Kidney glomerular epithelial cell (primary cell): ENCODE data around the gene GLMP.

Experiments
- DNase-seq: peaks from one replicate; lab custom pipeline; 2025; lab: John Stamatoyannopoulos, UW

Gene GLMP

DNA sequence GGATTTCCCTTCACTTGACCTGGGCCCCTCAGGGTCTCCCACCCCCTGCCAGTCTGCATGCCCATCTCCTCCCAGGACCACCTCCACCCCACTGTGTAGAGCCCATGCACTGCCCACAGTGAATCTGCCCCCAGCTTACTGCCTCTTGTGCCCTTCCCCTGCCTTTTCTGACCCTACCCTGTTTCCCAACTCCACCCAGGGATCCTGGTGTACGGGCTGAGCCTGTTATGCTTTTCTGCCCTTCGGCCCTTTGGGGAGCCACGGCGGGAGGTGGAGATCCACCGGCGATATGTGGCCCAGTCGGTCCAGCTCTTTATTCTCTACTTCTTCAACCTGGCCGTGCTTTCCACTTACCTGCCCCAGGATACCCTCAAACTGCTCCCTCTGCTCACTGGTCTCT, 9.4 kb downstream of the GLMP start:
- DNase-seq, result no peak

GRCh38 chr1:156285437-156285836, 10.0 kb downstream of the GLMP start:
- DNase-seq, result no peak

- DNase-seq, result no peak
These were observed 10.7 kb downstream of the GLMP start for GRCh38 chr1:156284757-156285156.

- DNase-seq, result no peak
These were observed 11.4 kb downstream of the GLMP start, which contains the start of gene TMEM79 for GRCh38 chr1:156284112-156284511. TMEM79 (plus strand) TSS chr1:156284325; CDS start chr1:156285227, 902 bp downstream.

GRCh38 chr1:156283521-156283920, 12.0 kb downstream of the GLMP start:
- DNase-seq, result no peak

DNA sequence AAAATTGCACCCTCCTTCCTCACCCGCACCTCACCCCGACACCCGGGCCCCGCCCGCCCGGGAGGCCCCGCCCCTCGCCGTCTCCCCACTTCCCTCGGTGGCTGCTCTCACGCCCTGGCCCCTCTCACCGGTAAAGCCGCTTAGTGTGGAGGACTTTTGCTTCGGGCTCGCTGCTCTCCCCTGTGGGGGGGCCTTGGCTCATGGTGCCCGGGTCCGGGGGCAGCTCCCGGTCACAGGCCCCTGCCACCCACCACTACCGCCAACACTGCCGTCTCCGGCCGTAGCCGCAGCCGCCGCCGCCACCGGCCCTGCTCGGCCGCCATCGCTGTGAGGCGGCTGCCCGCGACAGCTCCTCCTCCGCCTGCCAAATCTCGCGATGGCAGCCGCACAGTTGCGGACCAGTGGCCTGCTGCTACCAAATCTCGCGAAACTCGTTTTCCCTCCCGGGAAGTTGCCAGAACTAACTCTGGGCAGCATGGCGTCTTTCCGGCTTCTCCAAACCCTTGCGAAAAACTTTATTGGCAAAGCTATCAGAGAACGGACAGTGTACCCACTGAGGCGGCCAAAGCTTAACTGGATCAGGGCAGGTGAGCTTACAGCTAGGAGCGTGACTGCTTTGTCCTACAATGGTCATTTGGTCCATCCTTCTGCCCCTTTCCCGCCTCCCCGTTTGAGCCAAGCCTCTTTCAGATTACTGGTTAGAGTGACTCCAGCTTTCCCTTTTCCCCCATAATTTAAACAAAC, 12.8 kb downstream of the GLMP start, which contains the start of gene SMG5:
Gene SMG5, minus strand, starts transcription at position 347 of the 744 bp plus-strand sequence. Its CDS starts 145 bp downstream, at position 202.
- DNase-seq, result peak; percentile 97

- peak; percentile 34 for DNase-seq
These were observed 13.6 kb downstream of the GLMP start for GRCh38 chr1:156281693-156282478.

DNA sequence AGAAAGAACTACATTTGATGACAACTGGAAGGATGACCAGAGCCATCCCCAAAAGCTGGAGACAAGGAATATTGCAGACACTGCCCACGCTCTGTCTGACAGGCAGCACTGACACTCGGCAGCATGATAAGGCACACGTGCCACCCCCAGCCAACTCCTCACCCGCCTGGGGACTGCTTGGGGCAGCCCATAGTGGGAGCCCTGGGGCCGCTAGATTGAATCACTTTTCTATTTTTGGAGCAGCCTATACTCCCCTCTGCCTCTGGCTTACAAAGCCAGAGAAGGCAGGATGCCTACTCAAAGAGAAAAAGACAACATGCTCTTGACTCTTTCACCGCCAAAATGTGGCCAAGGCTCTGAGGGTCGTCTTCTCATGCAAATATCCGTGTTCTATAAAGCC, 14.2 kb downstream of the GLMP start:
- peak; percentile 34 for DNase-seq

- DNase-seq, result no peak
These were observed 15.6 kb downstream of the GLMP start for GRCh38 chr1:156279837-156280236.

- DNase-seq, result no peak
These were observed 18.5 kb downstream of the GLMP start for GRCh38 chr1:156276966-156277381.

DNA sequence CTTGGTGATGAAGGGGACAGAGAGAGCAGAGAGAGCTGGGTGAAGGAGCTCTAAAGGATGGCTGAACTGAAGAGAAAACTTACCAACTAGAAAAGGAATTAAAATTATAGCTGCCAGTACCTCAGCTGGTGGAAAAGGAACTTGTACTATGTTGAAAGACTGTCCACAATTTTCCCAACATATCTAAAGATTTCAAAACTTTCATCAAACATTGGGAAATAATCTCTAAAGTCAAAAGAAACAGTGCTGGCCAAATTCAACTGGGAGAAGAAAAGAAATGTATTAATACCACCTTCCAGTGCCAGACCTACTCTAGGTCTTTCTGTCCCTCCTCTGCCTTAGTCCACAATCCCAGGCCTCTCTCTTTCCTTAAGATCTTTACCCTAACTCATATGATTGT, 18.9 kb downstream of the GLMP start:
- DNase-seq, result no peak

DNA sequence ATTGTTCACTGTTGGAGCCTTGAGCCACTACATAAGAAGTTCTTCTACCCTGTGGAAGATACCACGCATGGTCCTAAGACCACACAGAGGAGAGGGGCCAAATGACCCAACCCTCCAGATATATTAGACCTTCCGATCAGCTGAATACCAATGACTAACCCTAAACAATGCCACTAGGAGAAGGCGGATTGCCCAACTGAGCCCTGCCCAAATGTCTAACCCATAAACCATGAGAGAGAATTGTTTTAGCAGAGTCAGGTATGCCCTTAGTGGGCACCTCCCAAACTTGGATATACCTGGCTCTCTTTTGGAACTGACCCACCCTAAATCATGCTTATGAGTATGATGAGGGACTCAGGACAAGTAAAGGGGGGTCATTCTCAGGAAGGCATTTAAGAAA, 25.2 kb downstream of the GLMP start:
- no peak for DNase-seq

DNA sequence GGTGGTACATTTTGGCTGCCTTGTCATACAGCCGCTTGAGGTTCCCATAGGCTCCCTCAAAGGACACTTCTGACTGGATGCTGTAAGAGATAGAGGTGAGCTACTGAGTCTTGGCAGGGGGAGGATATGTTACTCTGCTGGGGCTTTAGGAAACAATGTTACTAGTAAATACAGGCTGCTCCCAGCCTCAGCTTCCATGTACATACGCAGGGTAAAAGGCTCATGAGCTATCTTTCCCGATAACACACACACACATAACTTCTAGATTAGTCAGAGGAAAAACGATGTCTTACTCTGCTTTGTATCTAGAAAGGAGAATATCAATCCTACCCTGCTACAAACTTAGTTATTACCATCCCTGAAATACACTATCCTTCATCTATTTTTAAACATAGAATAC, 27.1 kb downstream of the GLMP start:
- no peak for DNase-seq

DNA sequence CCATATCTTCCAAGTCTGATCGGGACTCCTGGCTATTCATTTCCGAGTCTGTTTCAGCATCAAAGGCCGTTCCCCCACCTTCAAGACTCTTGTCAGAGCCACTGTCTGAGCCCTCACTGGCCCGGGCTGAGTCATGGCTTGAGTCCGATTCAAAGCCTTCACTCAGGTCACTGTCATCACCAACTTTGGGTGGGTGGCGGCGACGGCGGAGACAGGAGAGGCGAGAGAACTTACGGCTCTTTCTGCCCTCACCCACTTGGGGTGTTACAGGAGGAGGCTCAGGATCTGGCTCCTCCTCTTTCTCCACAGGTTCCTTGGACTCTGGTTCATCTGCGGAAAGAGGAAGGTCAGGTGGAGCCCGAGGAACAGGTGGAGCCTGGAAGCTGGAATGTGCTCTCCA, 29.4 kb downstream of the GLMP start:
- DNase-seq, result no peak

- no peak for DNase-seq
These were observed 32.2 kb downstream of the GLMP start for GRCh38 chr1:156263288-156263655.

DNA sequence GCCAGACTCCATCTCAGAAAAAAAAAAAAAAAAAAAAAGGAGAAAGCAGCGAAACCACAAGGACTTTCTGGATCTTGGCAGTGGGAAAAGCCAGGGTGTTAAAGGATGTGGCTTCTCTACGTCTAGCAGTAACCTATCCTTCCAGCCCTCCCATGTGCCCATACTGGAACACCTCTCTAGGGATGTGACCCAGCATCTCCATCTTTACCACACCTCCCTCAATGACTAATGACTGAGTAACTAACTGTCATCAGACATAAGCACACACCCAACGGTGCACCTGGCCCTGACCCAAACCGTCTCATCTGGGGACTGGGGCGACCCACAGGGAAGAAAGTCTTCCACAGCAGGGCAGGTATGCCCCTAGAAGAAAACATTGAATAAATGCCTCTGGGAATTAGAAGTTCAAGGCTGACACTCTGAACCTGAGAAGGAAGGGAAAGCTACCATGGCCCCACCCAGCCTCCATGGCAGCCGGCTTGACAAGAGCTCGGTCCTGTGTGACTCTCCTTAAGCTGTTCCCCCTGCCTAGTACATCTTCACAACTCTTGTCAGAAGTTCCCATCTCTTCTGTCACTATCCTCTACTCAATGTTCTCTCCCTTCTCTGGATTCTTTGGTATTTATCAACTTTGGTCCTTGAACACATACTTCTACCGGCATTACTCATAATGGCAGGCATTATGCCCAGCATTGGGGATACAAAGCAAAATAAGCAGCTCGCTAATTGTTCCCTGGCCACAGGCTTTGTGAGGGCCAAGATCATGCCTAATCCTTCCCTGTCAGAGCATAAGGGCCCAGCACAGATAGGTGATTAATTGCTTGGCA, 32.8 kb downstream of the GLMP start:
- DNase-seq, result no peak

DNA sequence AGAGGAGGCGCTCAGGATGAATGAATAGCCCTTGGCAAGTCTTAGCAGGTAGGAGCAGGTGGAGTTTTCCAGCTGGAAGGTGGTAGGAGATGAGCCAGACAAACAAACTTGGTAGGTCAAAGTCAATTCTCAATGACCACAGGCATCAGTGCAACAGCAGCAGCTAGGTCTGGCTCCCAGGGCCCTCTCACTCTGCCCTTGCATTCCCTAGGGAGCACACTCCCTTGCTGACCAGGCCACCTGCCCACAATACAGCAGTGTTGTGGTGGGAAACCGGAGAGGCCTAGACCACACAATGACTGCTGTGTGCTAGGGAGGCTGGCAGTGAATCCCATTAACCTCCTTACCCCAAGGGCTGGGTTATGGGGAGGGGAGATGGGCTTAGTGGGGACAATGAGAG, 34.6 kb downstream of the GLMP start:
- no peak for DNase-seq

DNA sequence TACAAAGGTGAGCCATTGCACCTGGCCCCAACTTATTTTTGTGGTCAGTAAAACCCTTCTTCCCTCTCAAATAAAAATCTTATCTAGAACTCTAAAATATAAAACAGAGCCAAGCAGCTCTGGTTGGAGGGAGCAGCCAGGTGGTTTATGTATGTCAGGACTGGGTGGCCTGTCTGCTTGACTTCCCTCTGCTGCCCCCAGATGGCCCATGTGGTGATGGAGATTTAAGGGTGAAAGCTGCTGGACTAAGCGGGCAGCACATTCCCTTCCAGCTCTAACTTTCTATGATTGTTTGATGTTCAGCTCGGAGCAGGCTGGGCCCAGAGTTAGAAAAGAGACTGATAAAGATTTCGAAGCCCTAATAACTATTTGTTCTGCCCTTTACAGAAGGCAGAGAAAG, 35.7 kb downstream of the GLMP start:
- no peak for DNase-seq

- no peak for DNase-seq
These were observed 36.6 kb downstream of the GLMP start for GRCh38 chr1:156258859-156259258.

DNA sequence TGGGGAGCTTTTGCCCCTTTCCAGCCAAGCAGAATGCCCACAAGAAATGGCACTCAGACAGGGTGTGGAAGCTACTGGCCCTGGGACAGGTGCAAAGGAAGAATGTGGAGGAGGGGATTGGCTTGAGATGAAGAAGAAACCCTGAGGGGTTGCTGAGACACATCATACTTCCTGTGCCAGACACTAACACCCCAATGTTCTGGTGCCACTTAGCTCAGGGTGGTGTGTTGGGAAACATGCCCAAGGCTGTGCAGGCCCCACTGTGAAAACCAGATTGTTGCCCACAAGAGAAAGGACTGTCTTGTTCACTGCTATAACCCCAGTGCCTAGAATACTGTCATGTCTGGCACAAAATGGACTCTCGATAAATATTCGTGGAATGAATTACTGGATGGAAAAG, 37.8 kb downstream of the GLMP start:
- DNase-seq, result no peak

- no peak for DNase-seq
These were observed 41.8 kb downstream of the GLMP start for GRCh38 chr1:156253634-156254033.

DNA sequence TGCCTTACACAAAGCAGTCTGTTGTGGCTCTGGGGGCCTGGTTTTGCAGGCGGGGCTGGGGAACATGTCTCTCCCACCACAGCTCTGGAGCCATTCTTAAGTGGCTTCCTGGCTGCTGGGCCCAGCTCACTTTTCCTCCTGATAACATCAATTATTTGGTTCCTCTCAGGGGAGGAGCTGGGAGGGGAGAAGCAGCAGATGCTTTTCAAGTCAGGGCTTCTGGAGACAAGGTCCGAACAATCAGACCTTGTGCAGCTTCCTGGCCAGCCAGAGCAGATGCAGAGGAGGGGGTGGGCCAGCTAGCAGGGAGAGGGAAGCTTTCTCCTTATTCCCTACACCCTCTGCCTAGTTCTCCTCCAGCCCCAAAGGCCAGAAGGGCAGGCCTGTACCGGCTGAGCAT, 44.0 kb downstream of the GLMP start:
- no peak for DNase-seq

- DNase-seq, result no peak
These were observed 45.9 kb downstream of the GLMP start for GRCh38 chr1:156249593-156249992.
